Gastroesophageal sphincter (tissue), 3 donors: ENCODE results near the gene SPRYD3.

ENCODE experiments used
- EP300 ChIP-seq: sonication (generic); formaldehyde crosslinking; IDR thresholded peaks from one replicate; pipeline ENCODE4 v1.6.1; 2017; ENCODE audit warnings: antibody characterized with exemption, mild to moderate bottlenecking
- POLR2A ChIP-seq, 2 donors: fragments of 450-650 bp; IDR thresholded peaks; one replicate each; pipeline ENCODE4 v1.6.1; 2017; ENCODE audit warnings: antibody characterized with exemption in 2 of 2, mild to moderate bottlenecking in 2 of 2, moderate library complexity in 1 of 2
- POLR2AphosphoS5 ChIP-seq: sonication (generic); formaldehyde crosslinking; IDR thresholded peaks from one replicate; pipeline ENCODE4 v1.6.1; 2017; ENCODE audit warnings: antibody characterized with exemption
- TF ChIP-seq, protein P1 (sequence below), 4 experiments: fragments of 200-600 bp in 2 of 4; fragments of 450-650 bp in 2 of 4; sonication (generic) in 1 of 4; IDR thresholded peaks; one replicate each; pipeline ENCODE4 v1.5.1; 2017 to 2019; ENCODE audit warnings: antibody characterized with exemption in 4 of 4, mild to moderate bottlenecking in 2 of 4, moderate library complexity in 2 of 4

DNA sequence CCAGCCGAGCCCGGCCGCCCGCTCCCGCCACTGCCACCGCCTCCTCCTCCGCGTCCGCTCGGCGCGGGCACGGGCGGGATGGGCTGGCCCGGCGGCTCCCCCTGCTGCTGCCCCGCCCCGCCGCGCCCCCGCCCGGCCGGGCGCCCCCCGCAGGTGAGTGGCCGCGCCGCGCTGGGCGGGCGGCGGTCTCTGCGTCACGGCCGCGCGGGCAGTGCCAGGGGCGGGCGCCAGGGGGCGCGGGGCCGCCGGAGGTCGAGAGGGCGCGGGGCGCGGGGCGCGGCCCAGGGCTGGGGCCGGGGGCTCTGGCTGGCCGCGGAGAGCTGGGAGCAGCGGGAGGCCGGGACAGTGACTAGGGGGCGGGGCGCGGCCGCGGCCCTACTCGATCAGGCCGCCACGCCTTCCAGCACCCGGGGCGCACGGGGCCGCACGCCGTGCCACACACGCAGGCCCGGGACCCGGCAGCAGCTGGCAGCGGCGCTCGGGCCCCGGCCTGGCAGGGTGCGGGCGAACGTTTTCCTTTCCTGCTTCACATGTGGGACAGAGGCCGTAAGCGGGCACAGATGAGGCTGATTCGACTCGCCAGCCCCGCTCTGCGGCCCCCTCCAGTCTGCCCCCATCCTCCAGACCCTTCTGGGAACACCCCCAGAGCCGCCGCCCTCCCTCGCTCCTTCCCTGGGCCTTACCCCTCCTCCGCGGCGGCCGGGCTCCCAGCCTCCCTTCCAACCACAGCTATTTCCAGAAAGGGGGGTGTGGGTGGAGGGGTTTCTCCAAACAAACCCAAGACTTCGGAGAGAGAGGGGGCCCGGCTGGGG is 31.8 kb downstream of the SPRYD3 start:
- TF ChIP-seq, protein P1, sequence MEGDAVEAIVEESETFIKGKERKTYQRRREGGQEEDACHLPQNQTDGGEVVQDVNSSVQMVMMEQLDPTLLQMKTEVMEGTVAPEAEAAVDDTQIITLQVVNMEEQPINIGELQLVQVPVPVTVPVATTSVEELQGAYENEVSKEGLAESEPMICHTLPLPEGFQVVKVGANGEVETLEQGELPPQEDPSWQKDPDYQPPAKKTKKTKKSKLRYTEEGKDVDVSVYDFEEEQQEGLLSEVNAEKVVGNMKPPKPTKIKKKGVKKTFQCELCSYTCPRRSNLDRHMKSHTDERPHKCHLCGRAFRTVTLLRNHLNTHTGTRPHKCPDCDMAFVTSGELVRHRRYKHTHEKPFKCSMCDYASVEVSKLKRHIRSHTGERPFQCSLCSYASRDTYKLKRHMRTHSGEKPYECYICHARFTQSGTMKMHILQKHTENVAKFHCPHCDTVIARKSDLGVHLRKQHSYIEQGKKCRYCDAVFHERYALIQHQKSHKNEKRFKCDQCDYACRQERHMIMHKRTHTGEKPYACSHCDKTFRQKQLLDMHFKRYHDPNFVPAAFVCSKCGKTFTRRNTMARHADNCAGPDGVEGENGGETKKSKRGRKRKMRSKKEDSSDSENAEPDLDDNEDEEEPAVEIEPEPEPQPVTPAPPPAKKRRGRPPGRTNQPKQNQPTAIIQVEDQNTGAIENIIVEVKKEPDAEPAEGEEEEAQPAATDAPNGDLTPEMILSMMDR (IDR thresholded peaks at IDR 0.05): peak in 2 of 4 experiments; percentile 30 to 32
- peak; percentile 59 for TF ChIP-seq POLR2AphosphoS5
- peak; percentile 71 to 81 for TF ChIP-seq POLR2A (IDR thresholded peaks at IDR 0.05)
- TF ChIP-seq EP300: no peak
